Dermis microvascular lymphatic vessel endothelial cell (primary cell): ENCODE measurements around the gene DEFB116. TPM values are rescaled to one million over a fixed set of nuclear protein-coding genes. Genes with fewer than 3 reads are reported as not detected.
"Not testable (repeated sequence)": the region's sequence is repeated elsewhere in the genome, so short reads cannot be mapped to it uniquely, and the experiment has no call there.

Source experiments
- DNase-seq, 2 donors: peaks; one replicate each; pipeline versions ENCODE4 v3.0.0 to v3.0.0-alpha.2; 2010; ENCODE audit warnings: low read depth in 2 of 2
- total RNA-seq: library from RNA; depleted of rRNA; stranded (reverse); fragments of >200 nt; gene quantifications from 2 replicates; pipeline ENCODE4 v1.2.1, GENCODE V29; 2014

DEFB116 gene, protein sequence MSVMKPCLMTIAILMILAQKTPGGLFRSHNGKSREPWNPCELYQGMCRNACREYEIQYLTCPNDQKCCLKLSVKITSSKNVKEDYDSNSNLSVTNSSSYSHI
- total RNA-seq, result not detected in 2 replicates

DNA sequence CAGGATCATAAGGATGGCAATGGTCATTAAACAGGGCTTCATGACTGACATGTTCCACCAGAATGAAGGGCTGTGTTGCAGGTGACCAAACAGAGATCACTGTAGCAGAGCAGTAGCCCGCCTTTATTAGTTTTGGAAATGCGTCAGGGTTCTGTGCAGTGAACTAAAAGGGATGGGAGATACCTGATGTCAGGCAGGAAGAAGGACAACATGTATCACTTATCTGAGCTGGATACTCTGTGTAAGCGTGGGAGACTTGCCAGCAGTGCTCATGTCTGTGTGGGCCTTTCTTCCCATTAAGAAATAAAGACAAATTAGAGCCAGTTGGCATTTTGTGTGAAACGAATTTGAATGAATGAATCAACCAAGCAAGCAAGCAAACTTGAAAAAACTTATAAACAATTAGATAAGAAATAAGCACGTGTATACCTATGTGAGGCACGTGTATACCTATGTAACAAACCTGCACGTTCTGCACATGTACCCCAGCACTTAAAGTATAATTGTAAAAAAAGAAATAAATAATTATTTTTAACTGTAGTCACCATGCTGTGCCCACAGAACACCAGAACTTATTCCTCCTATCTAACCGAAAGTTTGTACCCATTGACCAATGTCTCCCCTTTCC lies at the start of gene DEFB116:
DEFB116 (minus strand) TSS at position 51 of the 628 bp plus-strand sequence; CDS start at position 51, 0 bp downstream.
- DNase-seq, result no peak

DNA sequence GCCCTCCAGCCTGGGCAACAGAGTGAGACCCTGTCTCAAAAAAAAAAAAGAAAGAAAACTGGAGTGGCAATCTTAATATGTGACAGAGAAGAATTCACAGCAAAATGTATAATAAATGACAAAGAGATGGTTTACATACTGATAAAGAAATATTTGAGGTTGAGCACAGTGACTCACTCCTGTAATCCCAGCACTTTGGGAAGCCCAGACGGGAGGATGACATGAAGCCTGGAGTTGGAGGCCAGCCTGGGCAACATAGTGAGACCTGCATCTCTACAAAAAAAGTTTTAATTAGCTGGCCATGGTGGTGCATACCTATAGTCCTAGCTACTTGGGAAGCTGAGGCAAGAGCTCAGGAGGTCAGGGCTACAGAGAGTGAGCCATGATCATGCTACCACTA lies 47.6 kb upstream of the DEFB116 start:
- no peak for DNase-seq

DNA sequence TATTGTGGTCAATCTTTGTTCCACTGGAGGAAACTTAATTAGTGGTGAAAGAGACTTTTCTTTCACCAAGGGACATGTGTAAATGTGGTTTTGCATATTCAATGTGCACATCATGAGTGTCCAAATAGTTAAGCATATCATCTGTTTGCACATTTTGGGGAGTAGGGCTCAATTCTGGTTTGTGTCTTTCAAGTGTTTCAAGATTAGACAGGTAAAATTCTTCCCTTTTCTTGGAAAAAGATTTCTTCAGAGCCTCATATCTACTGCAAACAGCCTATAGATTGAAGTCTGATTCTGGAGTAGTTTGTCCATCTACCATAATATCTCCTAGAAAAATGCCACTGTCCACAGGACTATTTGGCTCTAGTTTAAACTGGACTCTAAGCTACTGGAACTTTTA lies 33.1 kb upstream of the DEFB116 start:
- DNase-seq, result no peak

DNA sequence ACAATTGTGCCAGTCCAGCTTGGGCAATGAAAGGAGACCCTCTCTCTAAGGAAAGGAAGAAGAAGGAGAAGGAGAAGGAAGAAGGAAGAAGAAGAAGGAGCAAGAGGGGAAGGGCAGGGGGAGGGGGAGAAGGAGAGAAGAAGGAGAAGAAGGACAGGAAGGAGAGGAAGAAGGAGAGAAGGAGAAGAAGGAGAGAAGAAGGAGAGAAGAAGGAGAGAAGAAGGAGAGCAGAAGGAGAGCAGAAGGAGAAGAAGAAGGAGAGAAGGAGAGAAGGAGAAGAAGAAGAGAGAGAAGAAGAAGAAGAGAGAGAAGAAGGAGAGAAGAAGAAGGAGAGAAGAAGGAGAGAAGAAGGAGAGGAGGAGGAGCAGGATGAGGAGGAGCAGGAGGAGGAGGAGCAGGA lies 22.5 kb upstream of the DEFB116 start:
- DNase-seq, result no peak

- no peak for DNase-seq
These were observed 14.1 kb upstream of the DEFB116 start for GRCh38 chr20:31322504-31322903.

DNA sequence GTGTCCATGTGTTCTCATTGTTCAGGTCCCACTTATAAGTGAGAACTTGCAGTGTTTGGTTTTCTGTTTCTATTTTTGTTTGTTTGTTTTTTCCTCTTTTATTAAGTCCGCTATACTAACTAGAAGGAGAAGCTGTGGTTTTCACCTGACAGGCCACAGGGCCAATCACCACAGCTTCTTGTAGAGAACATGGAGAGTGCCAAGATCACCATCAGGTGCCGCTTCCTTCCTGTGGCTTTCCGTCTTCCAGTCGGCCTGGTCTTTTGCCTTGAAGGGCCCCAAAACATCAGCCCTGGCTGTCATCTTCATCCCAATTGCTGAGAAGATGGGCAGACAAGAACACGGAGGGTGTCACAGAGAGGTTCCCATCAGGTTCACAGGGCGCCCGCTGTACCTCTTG lies 23.4 kb downstream of the DEFB116 start:
- not testable (repeated sequence) for DNase-seq

DNA sequence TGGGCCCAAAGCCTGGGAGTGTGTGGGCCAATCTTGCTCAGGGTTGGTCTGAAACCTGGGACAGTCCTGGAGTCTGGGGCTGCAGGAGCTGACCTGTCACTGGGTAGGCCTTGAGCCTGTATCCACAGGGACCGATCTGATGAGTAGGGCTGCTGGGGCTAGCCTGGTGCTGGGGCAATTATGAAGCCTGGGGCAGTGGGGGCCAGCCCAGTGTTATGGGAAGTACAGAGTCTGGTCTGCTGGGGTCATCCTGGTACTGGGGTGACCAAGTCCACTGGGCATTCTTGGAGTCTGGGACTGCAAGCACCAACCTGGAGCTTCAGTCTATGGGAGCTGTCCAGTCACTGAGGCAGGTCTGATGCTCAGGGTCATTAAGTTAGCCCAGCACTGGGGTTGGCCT lies 30.2 kb downstream of the DEFB116 start:
- DNase-seq, result no peak

- DNase-seq, result no peak
These were observed 33.9 kb downstream of the DEFB116 start for GRCh38 chr20:31274441-31274840.

GRCh38 chr20:31260326-31260932 lies 48.0 kb downstream of the DEFB116 start:
- DNase-seq, result peak in 1 of 2 donors; percentile 9

- no peak for DNase-seq
These were observed 51.0 kb downstream of the DEFB116 start, which contains the start of gene DEFB115 for GRCh38 chr20:31257364-31257763. DEFB115 (plus strand) TSS chr20:31257664; CDS start chr20:31257664, 0 bp downstream.

- no peak for DNase-seq
These were observed 51.4 kb downstream of the DEFB116 start for GRCh38 chr20:31256959-31257358.

Other genes with a start within 250 kb of the DEFB116 start
- gene DEFB115, start 50.9 kb downstream of the DEFB116 start, total RNA-seq, result not detected in 2 replicates
- gene DEFB118, start 60.0 kb upstream of the DEFB116 start, total RNA-seq, result not detected in 2 replicates
- not detected in 2 replicates for gene DEFB119, start 82.0 kb upstream of the DEFB116 start, total RNA-seq
- gene DEFB121, start 97.6 kb upstream of the DEFB116 start, total RNA-seq, result not detected in 2 replicates
- gene DEFB123, start 132.0 kb upstream of the DEFB116 start, total RNA-seq, result not detected in 2 replicates
- gene DEFB124, start 166.5 kb upstream of the DEFB116 start, total RNA-seq, result not detected in 2 replicates
- gene REM1, start 166.7 kb upstream of the DEFB116 start, total RNA-seq, result under 0.01 TPM in 1 of 2 replicates, not detected in the other
- 31.1 and 56.0 TPM in 2 replicates for gene HM13, start 205.9 kb upstream of the DEFB116 start, total RNA-seq